CD4-positive, alpha-beta T cell (primary cell): ENCODE measurements around the gene MRE11. TPM values are rescaled to one million over a fixed set of nuclear protein-coding genes. Genes with fewer than 3 reads are reported as not detected.

Experiments
- ATAC-seq: fragments of 200-7000 bp; cut with Tn5 transposase; one replicate; pipeline ENCODE4 v1.10.0; 2022; ENCODE audit warnings: mild to moderate bottlenecking; ENCODE audit not compliant: poor library complexity
- CTCF ChIA-PET: fragments of 350-600 bp; sonication (Branson Sonifier 250); formaldehyde crosslinking; loops from one replicate; lab custom pipeline; 2021; ENCODE audit warnings: antibody characterized with exemption, inconsistent platforms; lab: Charles Lee
- POLR2A ChIA-PET: fragments of 350-600 bp; sonication (Branson Sonifier 250); formaldehyde crosslinking; loops from one replicate; lab custom pipeline; 2021; ENCODE audit warnings: antibody characterized with exemption, inconsistent platforms; lab: Charles Lee
- DNase-seq, 14 experiments: peaks; one replicate each; pipeline ENCODE4 v3.0.0-alpha.2; 2013 to 2020; ENCODE audit warnings: mixed read lengths in 2 of 14
- H3K27ac ChIP-seq, 2 donors: one replicate each; pipeline versions ENCODE4 v1.5.1 to v1.7.0; 2013; ENCODE audit warnings: low read length in 2 of 2, low read depth in 1 of 2, mild to moderate bottlenecking in 1 of 2
- H3K27me3 ChIP-seq, 2 experiments: 1 replicate in 1 of 2; 2 replicates in 1 of 2; pipeline versions ENCODE4 v1.6.1 to v1.7.0; 2013; ENCODE audit warnings: low read length in 2 of 2, control low read depth in 1 of 2, mild to moderate bottlenecking in 1 of 2, moderate library complexity in 1 of 2; ENCODE audit not compliant: insufficient read depth in 2 of 2, control insufficient read depth in 1 of 2
- H3K36me3 ChIP-seq: one replicate; pipeline ENCODE4 v1.6.1; 2013; ENCODE audit warnings: low read length, control low read depth; ENCODE audit not compliant: insufficient read depth
- H3K4me1 ChIP-seq: one replicate; pipeline ENCODE4 v1.6.1; 2013; ENCODE audit warnings: low read length, control low read depth; ENCODE audit not compliant: insufficient read depth
- H3K4me3 ChIP-seq: one replicate; pipeline ENCODE4 v1.5.1; 2013; ENCODE audit warnings: mild to moderate bottlenecking, low read length, moderate library complexity
- H3K9me3 ChIP-seq, 2 experiments: 1 replicate in 1 of 2; 2 replicates in 1 of 2; pipeline versions ENCODE4 v1.6.1 to v1.7.0; 2013; ENCODE audit warnings: low read length in 2 of 2, mild to moderate bottlenecking in 2 of 2, control low read depth in 1 of 2, moderate library complexity in 1 of 2; ENCODE audit not compliant: control insufficient read depth in 1 of 2, insufficient read depth in 1 of 2
- H3K27ac Mint-ChIP-seq: one replicate; pipeline ENCODE4 v1.8.0; 2020; ENCODE audit warnings: mixed read lengths
- H3K27me3 Mint-ChIP-seq: one replicate; pipeline ENCODE4 v1.8.0; 2021; ENCODE audit warnings: mixed read lengths
- H3K36me3 Mint-ChIP-seq: one replicate; pipeline ENCODE4 v1.8.0; 2021; ENCODE audit warnings: low read depth, mixed read lengths
- H3K4me1 Mint-ChIP-seq: one replicate; pipeline ENCODE4 v1.8.0; 2021; ENCODE audit warnings: low read depth, mixed read lengths
- H3K4me3 Mint-ChIP-seq: one replicate; pipeline ENCODE4 v1.8.0; 2020; ENCODE audit warnings: mild to moderate bottlenecking, mixed read lengths
- H3K9me3 Mint-ChIP-seq: one replicate; pipeline ENCODE4 v1.8.0; 2020; ENCODE audit warnings: mixed read lengths
- CTCF ChIP-seq: fragments of 200-600 bp; IDR thresholded peaks from one replicate; pipeline ENCODE4 v1.8.0; 2022; ENCODE audit warnings: antibody characterized with exemption, mild to moderate bottlenecking
- intact Hi-C, 2 experiments: fragments of 100-400 bp; cut with DNase I in 1 of 2; cut with micrococcal nuclease in 1 of 2; formaldehyde crosslinking; loops; one replicate each; pipeline versions ENCODE4 v1.15.1 to v1.9.0; 2023 to 2025; cut with DNase I, micrococcal nuclease
- total RNA-seq, 174 experiments: library from RNA in 2 of 174; stranded (reverse) in 2 of 174; gene quantifications; one replicate each; pipeline ENCODE4 v1.2.3 and lab custom pipeline; 2021 to 2026

Gene MRE11
- total RNA-seq, 2 experiments from 2014 or later: 17.0 to 18.6 TPM

- H3K4me3 ChIP-seq: no peak overlapping the region
- Mint-ChIP-seq H3K9me3 (peaks cover 1% of the 10 kb centered on the region), H3K27me3 (no peaks in the 10 kb centered on the region), H3K4me1 (no peaks in the 10 kb centered on the region), H3K27ac (no peak overlapping the region), H3K4me3 (no peak overlapping the region), H3K36me3 (peaks cover 97% of the 10 kb centered on the region)
- peaks cover 60% of the 10 kb centered on the region for H3K36me3 ChIP-seq
- no peak overlapping the region for H3K27ac ChIP-seq
- ChIA-PET CTCF (no interaction called here), POLR2A (interaction anchor here (0.5 kb wide), 1 partner anchor 55 kb away, joined by 3 read pairs; no protein-coding TSS in a partner anchor)
- ATAC-seq: no peak
- peaks cover 0 to 4% of the 10 kb centered on the region in 2 experiments for H3K9me3 ChIP-seq
- H3K4me1 ChIP-seq: no peaks in the 10 kb centered on the region
- no peak for DNase-seq
- no peaks in the 10 kb centered on the region for H3K27me3 ChIP-seq
- TF ChIP-seq CTCF: no peak
- intact Hi-C loops: no loop called here
Observed at GRCh38 chr11:94433049-94433448, 60.6 kb downstream of the MRE11 start.

- no peak overlapping the region for H3K27ac Mint-ChIP-seq
- ATAC-seq: no peak
Observed at GRCh38 chr11:94424662-94425061, 69.0 kb downstream of the MRE11 start.

GRCh38 chr11:94424011-94424410, 69.6 kb downstream of the MRE11 start:
- Histone ChIP-seq H3K27me3 (no peaks in the 10 kb centered on the region), H3K9me3 (peaks cover 0 to 4% of the 10 kb centered on the region in 2 experiments), H3K4me3 (no peak overlapping the region), H3K27ac (no peak overlapping the region), H3K36me3 (peaks cover 50% of the 10 kb centered on the region), H3K4me1 (no peaks in the 10 kb centered on the region)
- Mint-ChIP-seq H3K36me3 (peaks cover 82% of the 10 kb centered on the region), H3K27ac (no peak overlapping the region), H3K27me3 (no peaks in the 10 kb centered on the region), H3K4me1 (peaks cover 4% of the 10 kb centered on the region), H3K9me3 (peaks cover 1% of the 10 kb centered on the region), H3K4me3 (no peak overlapping the region)
- DNase-seq: no peak
- no peak for TF ChIP-seq CTCF
- ATAC-seq: no peak
- POLR2A ChIA-PET: no interaction called here
- intact Hi-C loops: no loop called here
- CTCF ChIA-PET: no interaction called here

More at GRCh38 chr11:94424662-94425061, 69.0 kb downstream of the MRE11 start:
- Histone ChIP-seq H3K27ac (no peak overlapping the region), H3K36me3 (peaks cover 56% of the 10 kb centered on the region), H3K4me3 (no peak overlapping the region), H3K27me3 (no peaks in the 10 kb centered on the region), H3K4me1 (no peaks in the 10 kb centered on the region), H3K9me3 (peaks cover 0 to 4% of the 10 kb centered on the region in 2 experiments)
- CTCF ChIA-PET: no interaction called here
- TF ChIP-seq CTCF: no peak
- DNase-seq: no peak
- intact Hi-C loops: no loop called here
- no peak overlapping the region for H3K4me3 Mint-ChIP-seq
- POLR2A ChIA-PET: no interaction called here
- no peaks in the 10 kb centered on the region for H3K27me3 Mint-ChIP-seq
- H3K36me3 Mint-ChIP-seq: peaks cover 82% of the 10 kb centered on the region
- H3K9me3 Mint-ChIP-seq: peaks cover 1% of the 10 kb centered on the region
- peaks cover 4% of the 10 kb centered on the region for H3K4me1 Mint-ChIP-seq
